ENCODE results near the gene MYO7B. TPM values are rescaled to one million over a fixed set of nuclear protein-coding genes. Genes with fewer than 3 reads are reported as not detected.
A peak's percentile ranks its signal among the peaks of the same experiment; 100 is the strongest.

MYO7B gene
- total RNA-seq, 4 donors from 2014 or later = 214 to 1,039 (median 594) TPM

- Histone ChIP-seq H3K36me3 (peaks cover 0 to 67% (median 0%) of the 10 kb centered on the region in 3 donors), H3K4me3 (no peak overlapping the region), H3K27me3 (no peaks in the 10 kb centered on the region), H3K4me1 (no peaks in the 10 kb centered on the region), H3K9me3 (no peaks in the 10 kb centered on the region), H3K27ac (no peak overlapping the region)
- peak in 1 of 3 donors; percentile 28 for DNase-seq
- TF ChIP-seq POLR2A (IDR thresholded peaks at IDR 0.05) = no peak
- TF ChIP-seq CTCF (IDR thresholded peaks at IDR 0.05) = no peak
Observed at GRCh38 chr2:127588241-127588640, 52.8 kb downstream of the MYO7B start.

GRCh38 chr2:127589358-127589757 lies 53.9 kb downstream of the MYO7B start:
- Histone ChIP-seq H3K4me1 (no peaks in the 10 kb centered on the region), H3K4me3 (no peak overlapping the region), H3K9me3 (no peaks in the 10 kb centered on the region), H3K27ac (no peak overlapping the region), H3K27me3 (no peaks in the 10 kb centered on the region), H3K36me3 (peaks cover 0 to 64% (median 0%) of the 10 kb centered on the region in 3 donors)
- TF ChIP-seq POLR2A (IDR thresholded peaks at IDR 0.05) (no peak), CTCF (IDR thresholded peaks at IDR 0.05) (no peak)
- DNase-seq = peak in 2 of 3 donors; percentile 11 to 19

GRCh38 chr2:127589841-127590240 lies 54.4 kb downstream of the MYO7B start:
- peak in 2 of 3 donors; percentile 9 to 29 for DNase-seq

DNA sequence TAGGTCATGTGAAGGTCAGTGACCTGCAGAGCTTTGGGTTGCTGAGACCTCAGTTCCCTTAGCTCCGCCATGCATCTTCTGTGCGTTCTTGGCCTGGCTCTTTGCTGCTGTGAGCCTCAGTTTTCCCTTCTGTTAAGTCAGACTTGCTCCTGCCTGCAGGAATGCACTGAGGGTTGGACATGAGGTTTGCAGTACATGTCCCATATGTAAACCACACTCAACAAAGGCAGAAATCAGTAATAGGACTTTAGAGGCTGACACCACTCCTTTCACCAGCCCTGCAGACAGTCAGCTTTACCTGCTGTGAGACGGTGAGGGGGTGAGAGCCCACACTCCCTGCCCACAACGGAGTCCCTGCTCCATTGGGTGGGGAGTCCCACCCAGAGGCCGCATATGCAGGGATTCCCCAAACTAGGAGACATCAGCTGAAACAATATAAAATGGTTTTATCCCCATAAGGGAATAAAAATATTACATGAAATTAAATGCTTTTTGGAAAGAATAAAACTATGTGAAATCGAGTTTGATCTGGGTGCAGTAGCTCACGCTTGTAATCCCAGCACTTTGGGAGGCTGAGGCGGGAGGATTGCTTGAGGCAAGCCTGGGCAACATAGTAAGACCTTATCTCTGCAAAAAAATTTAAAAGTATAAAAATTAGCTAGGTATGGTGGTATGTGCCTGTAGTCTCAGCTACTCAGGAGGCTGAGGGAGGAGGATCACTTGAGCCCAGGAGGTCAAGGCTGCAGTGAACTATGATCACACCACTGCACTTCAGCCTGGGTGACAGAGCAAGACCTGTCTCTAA lies 55.1 kb downstream of the MYO7B start:
- peaks cover 0 to 59% (median 0%) of the 10 kb centered on the region in 3 donors for H3K36me3 ChIP-seq
- no peak overlapping the region for H3K4me3 ChIP-seq
- peak in 1 of 3 donors; percentile 22 for DNase-seq
- no peaks in the 10 kb centered on the region for H3K9me3 ChIP-seq
- no peaks in the 10 kb centered on the region for H3K4me1 ChIP-seq
- H3K27ac ChIP-seq = no peak overlapping the region
- H3K27me3 ChIP-seq = no peaks in the 10 kb centered on the region
- no peak for TF ChIP-seq CTCF (IDR thresholded peaks at IDR 0.05)
- TF ChIP-seq POLR2A (IDR thresholded peaks at IDR 0.05) = no peak

More at GRCh38 chr2:127589841-127590240, 54.4 kb downstream of the MYO7B start:
- Histone ChIP-seq H3K9me3 (no peaks in the 10 kb centered on the region), H3K27me3 (no peaks in the 10 kb centered on the region), H3K36me3 (peaks cover 0 to 59% (median 0%) of the 10 kb centered on the region in 3 donors), H3K4me1 (no peaks in the 10 kb centered on the region), H3K4me3 (no peak overlapping the region), H3K27ac (no peak overlapping the region)
- TF ChIP-seq POLR2A (IDR thresholded peaks at IDR 0.05) (no peak), CTCF (IDR thresholded peaks at IDR 0.05) (no peak)

DNA sequence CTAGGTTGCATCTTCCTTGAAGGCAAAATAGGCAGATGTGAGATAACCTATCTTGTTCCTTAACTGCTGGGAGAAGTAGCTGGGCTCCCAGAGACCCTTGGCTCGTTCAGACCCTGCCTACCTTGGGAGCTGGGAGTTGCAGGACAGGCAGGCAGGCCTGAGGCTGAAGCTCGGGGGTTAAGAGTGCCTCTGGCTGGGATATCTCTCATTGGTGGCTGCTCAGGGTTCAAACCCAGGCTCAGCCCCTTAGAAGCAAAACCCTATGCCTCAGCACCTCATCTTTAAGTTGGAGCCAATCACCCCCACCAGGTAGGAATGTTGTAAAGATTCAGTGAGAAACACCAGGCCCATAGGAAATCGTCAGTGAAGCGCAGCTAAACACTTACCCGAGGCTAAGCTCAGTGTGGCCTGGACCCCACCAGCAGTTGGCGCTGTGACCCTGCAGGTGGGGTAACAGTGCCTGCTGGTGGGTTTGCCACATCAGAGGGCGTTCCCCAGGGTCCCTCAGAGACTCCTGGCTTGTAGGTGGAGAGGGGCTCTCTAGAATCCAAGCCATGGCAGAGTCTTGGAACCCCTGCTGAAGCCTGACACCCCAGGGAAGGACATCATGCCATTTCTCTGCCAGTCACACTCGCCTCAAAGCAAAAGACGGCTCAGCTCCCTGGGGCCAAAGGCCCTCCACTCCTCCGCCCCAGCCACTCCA lies 55.9 kb downstream of the MYO7B start:
- no peaks in the 10 kb centered on the region for H3K4me1 ChIP-seq
- H3K4me3 ChIP-seq = no peak overlapping the region
- H3K27me3 ChIP-seq = no peaks in the 10 kb centered on the region
- peak in 2 of 3 donors; percentile 79 to 81 for DNase-seq
- TF ChIP-seq POLR2A (IDR thresholded peaks at IDR 0.05) = no peak
- TF ChIP-seq CTCF (IDR thresholded peaks at IDR 0.05) = peak; percentile 41 to 91 (median 58)
- no peaks in the 10 kb centered on the region for H3K9me3 ChIP-seq
- peaks cover 0 to 60% (median 0%) of the 10 kb centered on the region in 3 donors for H3K36me3 ChIP-seq
- H3K27ac ChIP-seq = no peak overlapping the region

Measured in Peyer's patch (tissue), 4 donors.